PFSK-1 (cell line): Measurements from ENCODE around the gene COG1.

Source experiments
- FOXP2 ChIP-seq: optimal IDR thresholded peaks from 2 replicates; pipeline ENCODE3; 2011; ENCODE audit warnings: borderline replicate concordance, control low read depth, inconsistent platforms; ENCODE audit not compliant: insufficient read depth; ENCODE audit errors: extremely low read length, extremely low read depth
- POLR2AphosphoS5 ChIP-seq: IDR thresholded peaks from 2 replicates; pipeline ENCODE4 v1.6.1; 2012; ENCODE audit warnings: low read depth, mild to moderate bottlenecking, control low read depth, low read length, moderate library complexity
- REST ChIP-seq, 2 experiments: IDR thresholded peaks; 2 replicates each; pipeline versions ENCODE4 v1.6.1 to v1.8.0; 2011 to 2012; ENCODE audit warnings: low read depth in 2 of 2, low read length in 2 of 2, control low read depth in 1 of 2, inconsistent platforms in 1 of 2, mild to moderate bottlenecking in 1 of 2, moderate library complexity in 1 of 2; ENCODE audit not compliant: insufficient read depth in 1 of 2
- SIN3A ChIP-seq: IDR thresholded peaks from 2 replicates; pipeline ENCODE4 v1.6.1; 2012; ENCODE audit warnings: mild to moderate bottlenecking, low read length, moderate library complexity, borderline replicate concordance; ENCODE audit not compliant: insufficient read depth
- TAF1 ChIP-seq: IDR thresholded peaks from 2 replicates; pipeline ENCODE4 v1.6.1; 2012; ENCODE audit warnings: low read length, control low read depth, borderline replicate concordance; ENCODE audit not compliant: insufficient read depth

COG1 gene

DNA sequence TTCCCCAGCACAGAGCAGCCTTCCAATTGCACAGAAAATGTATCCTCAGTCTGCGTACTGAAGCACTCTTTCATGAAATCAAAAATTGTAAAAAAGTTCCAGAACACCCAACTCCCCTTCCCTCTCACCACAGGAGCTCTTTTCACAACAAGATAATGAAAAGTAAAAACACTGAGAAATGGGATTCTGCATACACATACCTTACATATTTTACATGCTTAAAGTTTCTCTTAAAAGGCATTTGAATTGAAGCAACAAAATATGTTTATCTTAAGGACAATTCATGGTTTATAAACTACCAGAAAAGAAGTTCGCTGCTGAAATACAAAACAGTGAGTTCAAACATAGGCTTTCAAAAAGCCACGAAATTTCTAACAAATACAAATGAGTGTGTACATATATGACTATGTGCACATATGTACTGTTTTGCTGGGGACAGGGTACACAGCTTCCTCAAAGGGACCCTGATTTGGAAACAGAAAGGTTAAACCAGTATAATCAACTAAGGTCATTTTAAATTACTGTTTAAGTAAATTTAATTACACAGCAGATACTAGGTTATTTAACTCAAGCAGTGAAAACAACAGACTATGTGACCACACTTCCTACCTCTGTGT lies 33.8 kb downstream of the COG1 start:
- TF ChIP-seq REST (IDR thresholded peaks at IDR 0.05; ENCODE audit: insufficient read depth in 1 of 2, low read depth in 2 of 2, low read length in 2 of 2) = no peak
- no peak for TF ChIP-seq TAF1
- no peak for TF ChIP-seq POLR2AphosphoS5
- TF ChIP-seq FOXP2 = no peak
- no peak for TF ChIP-seq SIN3A

DNA sequence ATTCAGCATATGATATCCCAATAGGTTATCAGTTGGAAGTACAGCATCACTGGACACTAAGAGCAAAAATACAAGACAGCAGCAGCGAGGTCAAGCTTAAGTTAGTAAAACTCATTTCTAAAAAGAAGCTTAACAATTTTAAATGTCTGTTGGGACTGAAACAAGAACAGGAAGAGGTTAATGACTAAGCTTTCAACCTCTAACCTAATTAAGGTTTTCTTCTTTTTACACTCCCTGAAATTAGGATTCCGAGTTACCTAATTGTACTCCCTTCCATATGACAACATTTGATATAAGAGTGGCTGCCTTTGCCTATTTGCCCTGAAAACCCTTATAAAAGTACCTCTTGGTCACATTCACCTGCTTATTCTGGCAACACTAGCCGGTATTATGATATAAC lies 34.5 kb downstream of the COG1 start:
- no peak for TF ChIP-seq REST (IDR thresholded peaks at IDR 0.05; ENCODE audit: insufficient read depth in 1 of 2, low read depth in 2 of 2, low read length in 2 of 2)
- no peak for TF ChIP-seq TAF1
- TF ChIP-seq POLR2AphosphoS5 = no peak
- TF ChIP-seq SIN3A = no peak
- no peak for TF ChIP-seq FOXP2

DNA sequence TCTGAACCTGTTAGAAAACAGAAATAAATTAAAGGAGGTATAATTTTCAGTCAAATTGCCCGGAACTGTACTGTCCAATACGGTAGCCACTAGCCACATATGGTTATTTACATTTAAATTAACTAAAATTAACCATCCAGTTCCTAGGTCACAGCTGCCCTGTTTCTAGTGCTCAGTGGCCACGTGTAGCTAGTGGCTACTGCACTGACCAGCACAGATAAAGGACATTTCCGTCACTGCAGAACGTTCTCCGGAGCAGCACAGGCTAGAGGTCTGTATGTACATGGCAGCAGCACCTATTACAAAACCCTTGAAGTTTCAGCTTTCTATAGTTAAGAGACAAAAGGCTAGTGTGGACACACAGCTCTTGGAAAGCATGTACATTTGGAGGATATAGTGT lies 35.1 kb downstream of the COG1 start:
- TF ChIP-seq SIN3A = no peak
- TF ChIP-seq REST (IDR thresholded peaks at IDR 0.05; ENCODE audit: insufficient read depth in 1 of 2, low read depth in 2 of 2, low read length in 2 of 2) = no peak
- no peak for TF ChIP-seq POLR2AphosphoS5
- no peak for TF ChIP-seq TAF1
- no peak for TF ChIP-seq FOXP2

- TF ChIP-seq TAF1 = no peak
- no peak for TF ChIP-seq REST (IDR thresholded peaks at IDR 0.05; ENCODE audit: insufficient read depth in 1 of 2, low read depth in 2 of 2, low read length in 2 of 2)
Observed at GRCh38 chr17:73228748-73229236, 35.9 kb downstream of the COG1 start.

GRCh38 chr17:73230088-73230487 lies 37.2 kb downstream of the COG1 start:
- TF ChIP-seq FOXP2 (no peak), REST (IDR thresholded peaks at IDR 0.05; ENCODE audit: insufficient read depth in 1 of 2, low read depth in 2 of 2, low read length in 2 of 2) (no peak), POLR2AphosphoS5 (no peak), SIN3A (no peak)
